HG02840 (cell line): ENCODE measurements around the gene GPR25.
A peak's percentile ranks its signal among the peaks of the same experiment; 100 is the strongest.

Experiments used
- ATAC-seq: cut with Tn5 transposase; IDR thresholded peaks from one replicate; pipeline ENCODE4 v1.9.1; 2021; ENCODE audit warnings: mild to moderate bottlenecking, moderate library complexity, moderate number of reproducible peaks; ENCODE audit not compliant: unreplicated experiment, low FRiP score

GPR25 gene

DNA sequence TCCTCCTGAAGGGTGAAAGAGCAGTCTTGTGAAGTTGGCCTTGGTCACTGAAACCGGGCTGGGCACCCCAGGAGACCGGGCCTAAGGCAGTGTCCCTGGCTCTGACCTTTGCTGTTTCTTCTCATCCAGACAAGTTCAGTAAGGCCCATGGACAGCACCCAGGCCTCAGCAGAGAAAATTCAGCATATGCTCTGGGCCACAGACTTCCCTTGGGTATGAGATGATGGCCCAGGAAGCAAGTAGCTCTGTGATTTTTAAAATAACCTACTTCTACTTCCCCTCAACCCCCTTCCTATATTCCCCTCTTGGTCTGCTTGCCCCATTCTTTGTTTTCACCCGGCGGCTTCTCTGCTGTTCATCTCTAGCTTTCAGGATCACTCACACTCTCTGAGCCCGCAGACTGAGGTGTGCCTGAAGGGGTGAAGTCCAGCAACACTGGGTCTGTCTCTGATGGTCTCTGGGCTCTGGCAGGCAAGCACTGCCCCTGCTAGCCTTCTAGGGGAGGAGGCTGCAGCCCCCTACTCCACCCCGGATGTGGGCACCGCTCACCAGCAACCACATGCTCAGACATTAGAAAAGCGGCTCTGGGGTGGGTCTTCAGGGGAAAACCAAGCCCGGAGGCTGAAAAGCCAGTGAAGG, 2.9 kb upstream of the GPR25 start:
- peak; percentile 56 for ATAC-seq

DNA sequence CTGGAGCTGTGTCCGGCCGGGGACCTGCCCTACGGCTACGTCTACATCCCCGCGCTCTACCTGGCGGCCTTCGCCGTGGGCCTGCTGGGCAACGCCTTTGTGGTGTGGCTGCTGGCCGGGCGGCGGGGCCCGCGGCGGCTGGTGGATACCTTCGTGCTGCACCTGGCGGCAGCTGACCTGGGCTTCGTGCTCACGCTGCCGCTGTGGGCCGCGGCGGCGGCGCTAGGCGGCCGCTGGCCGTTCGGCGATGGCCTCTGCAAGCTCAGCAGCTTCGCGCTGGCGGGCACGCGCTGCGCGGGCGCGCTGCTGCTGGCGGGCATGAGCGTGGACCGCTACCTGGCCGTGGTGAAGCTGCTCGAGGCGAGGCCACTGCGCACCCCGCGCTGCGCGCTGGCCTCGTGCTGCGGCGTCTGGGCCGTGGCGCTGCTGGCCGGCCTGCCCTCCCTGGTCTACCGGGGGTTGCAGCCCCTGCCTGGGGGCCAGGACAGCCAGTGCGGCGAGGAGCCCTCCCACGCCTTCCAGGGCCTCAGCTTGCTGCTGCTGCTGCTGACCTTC, 412 bp downstream of the GPR25 start:
- no peak for ATAC-seq

DNA sequence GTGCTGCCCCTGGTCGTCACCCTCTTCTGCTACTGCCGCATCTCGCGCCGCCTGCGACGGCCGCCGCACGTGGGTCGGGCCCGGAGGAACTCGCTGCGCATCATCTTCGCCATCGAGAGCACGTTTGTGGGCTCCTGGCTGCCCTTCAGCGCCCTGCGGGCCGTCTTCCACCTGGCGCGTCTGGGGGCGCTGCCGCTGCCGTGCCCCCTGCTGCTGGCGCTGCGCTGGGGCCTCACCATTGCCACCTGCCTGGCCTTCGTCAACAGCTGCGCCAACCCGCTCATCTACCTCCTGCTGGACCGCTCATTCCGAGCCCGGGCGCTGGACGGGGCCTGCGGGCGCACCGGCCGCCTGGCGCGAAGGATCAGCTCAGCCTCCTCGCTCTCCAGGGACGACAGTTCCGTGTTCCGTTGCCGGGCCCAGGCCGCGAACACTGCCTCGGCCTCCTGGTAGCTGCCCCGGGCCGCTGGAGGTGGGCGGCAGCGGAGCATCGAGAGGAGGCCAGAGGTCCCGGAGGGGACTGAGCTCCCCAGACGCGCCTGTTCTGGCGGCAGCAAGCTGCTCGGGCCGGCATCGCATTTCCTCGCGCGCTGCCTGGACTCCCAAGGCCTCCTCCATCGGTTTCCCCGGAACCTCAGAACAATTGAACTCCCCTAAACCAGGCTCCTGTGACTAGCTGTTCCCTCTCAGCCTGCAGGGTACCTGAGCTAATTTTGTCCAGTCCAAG, 1.1 kb downstream of the GPR25 start:
- ATAC-seq, result no peak

DNA sequence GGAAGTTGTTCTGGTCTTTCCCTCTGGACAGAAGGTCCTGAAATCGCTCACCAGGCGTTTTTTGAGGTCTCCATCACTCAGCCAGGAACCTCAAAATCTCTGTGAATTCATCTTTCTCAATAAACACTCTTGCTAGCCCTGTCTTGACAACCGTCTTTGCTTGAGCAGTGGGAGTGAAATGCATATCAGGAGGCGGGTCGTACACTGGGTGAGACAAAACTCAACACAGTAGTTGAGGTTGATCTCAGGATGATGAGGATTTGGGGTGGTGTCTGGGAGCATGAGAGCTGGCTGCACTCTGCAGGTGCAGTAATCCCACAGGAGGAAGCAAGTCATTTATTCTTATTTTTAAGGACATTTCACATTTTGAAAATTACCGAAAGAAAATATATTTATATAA, 1.9 kb downstream of the GPR25 start:
- ATAC-seq, result no peak

DNA sequence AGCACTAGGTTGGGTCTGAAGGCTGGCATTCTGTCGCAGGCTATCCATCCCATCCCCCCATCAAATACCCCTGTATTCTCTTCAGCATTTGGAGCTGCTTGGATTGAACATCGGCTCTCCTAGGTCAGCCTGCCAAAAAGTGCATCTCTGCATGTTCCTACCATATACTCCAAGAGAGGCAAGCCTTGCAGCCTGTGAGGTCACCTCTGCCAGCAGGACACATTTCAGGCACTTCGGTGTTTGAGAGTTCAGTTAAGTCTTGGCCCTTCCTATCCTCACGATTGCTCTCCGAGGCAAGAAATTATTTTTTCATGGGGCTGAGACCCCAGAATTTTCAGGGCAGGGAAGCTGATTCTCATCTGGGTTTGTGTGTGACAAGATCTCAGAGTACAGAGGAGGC, 2.6 kb downstream of the GPR25 start:
- ATAC-seq, result no peak

DNA sequence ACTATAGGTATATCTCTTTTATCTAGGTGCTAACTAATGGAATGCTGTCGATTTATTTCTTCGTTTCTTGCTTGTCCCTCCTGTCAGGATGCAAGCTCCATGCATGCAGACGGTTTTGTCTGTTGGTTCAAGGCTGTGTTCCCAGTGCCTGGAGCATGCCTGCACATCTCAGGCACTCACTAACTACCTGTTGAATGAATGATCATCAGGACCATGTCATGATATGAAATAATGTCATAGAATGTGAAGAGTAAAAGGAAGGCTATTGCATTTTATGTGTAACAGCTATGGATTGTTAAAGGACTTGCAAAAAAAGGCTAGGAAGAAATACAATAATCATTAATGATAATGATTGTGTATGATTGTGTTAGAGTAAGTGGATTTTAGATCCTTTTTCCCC, 4.2 kb downstream of the GPR25 start:
- ATAC-seq, result no peak

DNA sequence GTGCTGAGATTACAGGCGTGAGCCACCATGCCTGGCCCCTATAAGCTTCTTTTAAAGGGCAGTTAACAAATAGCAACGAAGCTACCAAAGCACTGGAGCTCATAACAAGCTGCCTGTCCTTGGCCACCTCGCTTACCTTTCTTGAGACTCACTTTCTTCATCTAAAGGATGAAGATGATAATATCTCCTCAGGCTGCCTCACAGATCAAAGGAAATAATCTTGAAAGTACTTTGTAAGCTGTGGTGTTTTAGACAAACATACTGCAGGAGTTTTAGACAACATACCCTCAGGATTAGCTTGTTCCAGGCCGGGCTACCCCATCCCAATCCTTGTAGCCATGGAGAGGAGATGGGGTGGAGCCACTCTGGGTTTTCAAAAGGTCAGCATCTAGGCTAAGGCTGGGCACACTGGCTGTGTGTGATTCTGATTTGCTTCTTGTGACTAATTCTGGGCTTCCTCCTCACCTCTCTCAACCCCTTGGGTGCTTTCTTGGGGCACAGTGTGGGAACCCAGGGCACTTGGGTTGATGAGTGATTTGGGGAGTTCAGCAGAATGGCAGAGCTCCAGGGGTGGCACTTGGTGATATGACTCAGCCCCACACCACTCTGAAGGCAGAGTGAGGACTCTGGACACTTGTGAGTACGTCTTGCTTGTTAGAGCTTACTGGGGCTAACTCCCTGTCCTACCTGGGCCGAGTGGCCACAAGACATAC, 5.2 kb downstream of the GPR25 start:
- ATAC-seq, result no peak

DNA sequence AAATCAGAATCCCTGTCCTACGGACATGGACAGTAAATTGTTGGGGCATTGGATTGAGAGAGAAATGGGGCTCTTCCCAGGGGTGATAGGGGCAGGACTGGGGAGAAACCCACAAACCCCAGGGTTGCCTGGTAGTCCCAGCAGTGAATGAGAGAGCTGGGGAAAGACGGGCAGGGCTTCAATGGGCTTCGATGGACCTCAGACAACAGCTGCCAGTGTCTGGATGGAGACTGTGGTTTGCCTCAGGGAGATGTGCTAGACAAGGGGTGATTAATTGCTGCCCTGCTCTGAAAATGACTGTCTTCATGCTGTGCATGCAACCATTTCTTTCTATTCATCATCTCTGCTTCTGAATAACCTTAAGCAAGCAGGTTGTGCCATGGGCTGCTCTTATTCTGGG, 7.4 kb downstream of the GPR25 start:
- peak; percentile 61 for ATAC-seq

DNA sequence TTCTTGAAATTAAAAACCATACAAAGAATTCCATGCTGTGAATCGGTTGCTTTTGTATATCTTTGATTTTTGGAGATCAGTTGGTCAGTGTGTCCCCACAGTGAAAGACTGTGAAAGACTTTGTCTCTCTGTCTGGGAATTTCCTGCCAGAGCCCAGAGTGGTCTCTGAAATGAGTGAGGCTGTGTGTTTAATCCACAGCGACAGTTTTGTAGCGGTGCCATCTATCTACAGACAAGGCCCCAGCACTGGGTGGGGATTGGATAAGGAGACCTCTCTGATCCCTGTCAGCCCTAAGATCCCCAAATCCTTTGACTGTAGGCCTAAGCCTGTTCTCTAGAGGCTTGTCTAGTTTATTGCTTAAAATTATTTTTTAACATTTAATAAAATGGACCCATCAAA, 10.3 kb downstream of the GPR25 start:
- no peak for ATAC-seq

DNA sequence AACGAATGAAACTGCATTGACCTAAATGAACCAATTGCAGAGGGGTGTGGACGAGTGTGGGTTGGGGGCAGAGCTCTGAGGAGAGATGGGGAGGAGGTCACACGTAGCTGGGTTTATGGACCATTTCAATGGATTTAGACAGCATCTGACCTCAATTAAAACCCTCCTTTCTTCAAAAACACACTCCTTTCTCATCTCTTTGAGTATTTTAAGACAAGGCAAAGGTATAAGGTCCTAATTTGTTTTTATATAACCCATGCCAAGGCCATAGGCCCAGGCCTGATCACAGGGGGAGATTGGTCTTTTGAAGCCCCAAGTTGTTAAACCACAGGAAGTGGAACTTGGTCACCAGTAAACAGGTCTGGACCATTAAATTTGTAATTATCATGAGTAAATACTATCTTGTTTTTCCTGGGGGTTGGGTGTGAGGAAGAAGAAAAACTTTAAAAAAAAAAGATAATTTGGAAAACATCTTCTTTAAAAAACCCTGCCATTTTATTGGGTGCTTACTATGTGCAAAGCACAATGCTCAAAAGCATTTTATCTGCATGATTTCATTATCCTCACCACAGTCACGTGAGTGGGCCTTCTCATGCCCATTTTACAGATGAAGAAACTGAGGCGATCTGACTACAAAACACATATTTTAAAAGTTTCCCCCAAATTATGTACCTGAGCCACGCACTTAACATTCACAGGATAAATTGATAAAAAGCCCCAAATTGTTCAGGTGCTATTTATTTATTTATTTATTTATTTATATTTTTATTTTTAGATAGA, 13.0 kb downstream of the GPR25 start:
- ATAC-seq, result no peak

DNA sequence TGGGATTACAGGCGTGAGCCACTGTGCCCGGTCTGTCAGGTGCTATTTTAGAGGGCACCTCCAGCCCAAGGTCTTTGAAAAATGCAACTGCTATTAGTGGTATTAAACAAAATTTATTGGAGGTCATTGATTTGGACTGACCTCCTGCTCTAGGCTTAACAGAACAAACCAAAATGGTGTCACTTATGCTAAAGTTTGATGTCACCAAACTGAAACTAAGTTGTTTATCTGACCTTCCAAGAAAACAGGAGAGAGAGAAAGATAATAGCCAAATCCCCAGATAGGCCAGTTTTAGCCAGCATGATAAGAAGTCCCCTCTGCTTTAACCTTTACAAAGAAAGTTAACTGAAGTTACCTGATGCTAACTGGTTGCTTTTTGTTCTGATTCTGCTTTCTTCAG, 13.8 kb downstream of the GPR25 start:
- no peak for ATAC-seq

DNA sequence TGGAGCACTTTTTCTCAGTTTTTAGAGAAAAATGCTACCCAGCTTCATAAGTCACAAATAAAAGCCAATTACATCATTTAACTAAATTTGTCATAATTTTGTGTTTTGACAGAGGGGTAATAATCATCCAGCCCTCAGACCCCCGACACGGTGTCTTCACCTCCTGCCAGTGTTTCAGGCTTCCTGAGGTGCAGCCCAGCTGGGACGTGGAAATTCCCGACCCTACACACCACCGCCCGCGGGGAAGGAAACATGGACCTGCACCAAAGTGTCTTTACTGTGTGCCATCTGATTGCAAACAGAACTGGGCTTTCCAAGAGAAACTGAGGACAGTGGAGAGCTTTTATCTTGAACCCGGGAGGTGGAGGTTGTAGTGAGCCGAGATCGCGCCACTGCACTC, 14.3 kb downstream of the GPR25 start:
- ATAC-seq, result no peak

DNA sequence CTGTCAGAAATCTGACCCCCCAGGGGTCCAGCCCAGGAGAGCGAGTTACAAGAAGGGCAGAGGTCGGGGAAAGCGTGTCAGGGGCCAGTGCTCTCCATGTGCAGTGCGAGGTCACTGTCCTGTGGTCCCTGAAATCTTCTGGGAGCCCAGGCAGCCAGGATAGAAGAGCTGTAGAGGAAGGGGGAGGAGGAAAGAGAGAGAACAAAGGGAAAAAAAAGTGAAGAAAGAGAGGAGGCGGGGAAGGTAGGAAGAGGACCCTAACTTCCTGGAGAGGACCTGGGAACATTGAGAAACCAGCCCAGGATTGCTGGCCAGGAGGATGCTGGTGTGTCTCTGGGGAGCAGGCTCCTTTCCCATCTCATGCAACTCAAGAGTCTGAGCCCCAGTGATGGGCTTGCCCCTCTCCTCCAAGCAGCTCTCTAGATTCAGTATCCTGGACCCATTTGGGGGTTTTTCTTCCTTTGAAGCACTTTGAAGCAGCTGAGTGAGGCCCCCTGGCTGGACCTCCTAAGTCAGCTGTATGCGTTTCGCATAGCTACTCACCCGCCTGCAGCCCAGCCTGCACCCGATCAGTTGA, 15.1 kb downstream of the GPR25 start:
- ATAC-seq, result no peak

DNA sequence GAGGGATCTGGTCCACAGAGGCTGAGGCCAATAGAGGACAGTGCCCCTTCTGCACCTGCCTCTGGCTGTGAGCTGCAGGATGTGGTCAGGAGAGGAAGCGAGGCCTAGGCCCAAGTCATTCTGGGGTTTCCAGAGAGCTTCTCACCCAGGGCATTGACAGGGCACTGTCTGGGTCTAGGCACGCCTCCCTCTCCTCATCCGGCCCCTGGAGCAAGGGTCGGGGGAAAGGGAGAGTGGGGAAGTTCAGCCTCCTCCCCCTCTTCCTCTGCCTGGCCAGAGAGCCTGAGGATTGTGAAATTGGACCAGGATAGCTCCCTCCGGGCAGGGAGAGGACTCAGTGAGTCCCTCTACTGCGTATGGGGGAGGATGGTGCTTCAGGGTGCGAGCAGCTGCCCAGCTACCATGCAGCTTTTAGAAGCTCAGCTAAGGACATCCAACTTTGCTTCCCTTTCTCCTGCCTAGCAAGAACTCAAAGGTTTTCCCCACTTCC, 15.6 kb downstream of the GPR25 start:
- ATAC-seq, result peak; percentile 91

DNA sequence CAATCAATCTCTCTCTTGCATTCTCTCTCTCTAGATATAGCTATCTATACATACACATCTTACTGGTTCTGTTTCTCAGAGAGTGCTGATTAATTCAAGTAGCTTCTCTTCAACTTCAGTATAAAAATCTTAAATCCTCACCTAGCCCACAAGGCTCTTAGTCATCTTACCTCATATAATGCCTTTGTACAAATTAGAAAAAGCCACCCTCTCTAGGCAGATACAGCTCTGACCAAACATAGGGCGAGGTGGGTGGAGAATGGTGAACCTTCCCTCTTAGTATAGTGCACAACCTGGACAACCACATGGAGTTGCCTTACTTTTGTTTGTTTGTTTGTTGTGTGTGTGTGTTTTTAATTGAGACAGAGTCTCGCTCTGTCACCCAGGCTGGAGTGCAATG, 16.8 kb downstream of the GPR25 start:
- no peak for ATAC-seq

DNA sequence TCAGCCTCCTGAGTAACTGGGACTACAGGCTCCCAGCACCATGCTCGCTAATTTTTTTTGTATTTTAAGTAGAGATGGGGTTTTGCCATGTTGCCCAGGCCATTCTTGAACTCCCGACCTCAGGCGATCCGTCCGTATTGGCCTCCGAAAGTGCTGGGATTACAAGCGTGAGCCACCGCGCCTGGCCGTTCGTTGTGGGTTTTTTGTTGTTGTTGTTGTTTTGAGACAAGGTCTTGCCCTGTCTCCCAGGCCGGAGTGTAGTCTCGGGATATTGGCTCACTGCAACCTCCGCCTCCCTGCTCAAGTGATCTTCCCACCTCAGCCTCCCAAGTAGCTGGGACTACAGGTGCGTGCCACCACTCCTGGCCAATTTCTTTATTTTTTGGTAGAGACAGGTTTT, 17.2 kb downstream of the GPR25 start:
- ATAC-seq, result no peak

DNA sequence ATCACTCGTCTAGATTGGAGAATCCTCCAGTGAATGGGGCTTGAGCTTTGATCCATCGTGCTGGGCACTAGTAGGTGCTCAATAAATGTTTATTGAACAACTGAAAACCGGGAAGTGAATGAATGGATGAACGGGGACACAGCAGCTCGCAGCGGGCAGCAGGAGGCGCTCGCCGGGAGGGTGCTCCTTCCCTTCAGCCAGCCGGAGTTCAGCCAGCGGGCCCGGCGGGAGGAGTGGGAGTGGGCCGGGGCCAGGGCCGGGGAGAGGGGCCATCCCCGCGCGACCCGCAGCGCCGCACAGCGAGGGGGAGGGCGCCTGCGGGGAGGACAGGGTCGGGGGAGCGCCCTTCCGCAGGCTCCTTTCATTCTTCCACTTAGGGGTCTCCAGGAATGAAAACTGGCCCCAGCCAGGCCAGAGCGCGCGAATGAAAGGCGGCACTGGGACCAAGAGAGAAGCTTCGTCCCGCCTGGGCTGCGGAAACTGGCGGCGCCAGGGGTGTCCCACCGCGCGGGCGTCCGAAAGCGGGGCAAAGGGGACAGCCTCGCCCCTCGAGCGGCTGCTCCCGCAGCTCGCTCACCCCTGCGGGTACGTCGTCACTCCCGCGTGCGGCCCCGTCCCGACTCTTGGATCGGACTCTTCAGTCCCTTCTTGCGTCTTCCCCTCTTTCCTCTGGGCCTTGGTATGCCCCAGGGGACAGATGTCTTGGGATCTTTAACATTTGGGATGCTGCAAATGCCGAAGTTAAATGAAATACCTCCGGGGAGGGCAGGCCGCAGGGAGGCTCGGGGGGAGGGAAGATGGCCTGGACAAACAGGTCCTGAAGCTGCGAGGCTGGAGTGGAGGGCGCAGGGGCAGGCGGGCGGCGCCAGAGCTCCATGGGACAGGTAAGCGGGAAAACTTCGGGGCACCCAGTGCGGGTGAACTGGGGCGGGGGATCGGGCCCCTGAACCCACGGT, 18.3 kb downstream of the GPR25 start:
- no peak for ATAC-seq

DNA sequence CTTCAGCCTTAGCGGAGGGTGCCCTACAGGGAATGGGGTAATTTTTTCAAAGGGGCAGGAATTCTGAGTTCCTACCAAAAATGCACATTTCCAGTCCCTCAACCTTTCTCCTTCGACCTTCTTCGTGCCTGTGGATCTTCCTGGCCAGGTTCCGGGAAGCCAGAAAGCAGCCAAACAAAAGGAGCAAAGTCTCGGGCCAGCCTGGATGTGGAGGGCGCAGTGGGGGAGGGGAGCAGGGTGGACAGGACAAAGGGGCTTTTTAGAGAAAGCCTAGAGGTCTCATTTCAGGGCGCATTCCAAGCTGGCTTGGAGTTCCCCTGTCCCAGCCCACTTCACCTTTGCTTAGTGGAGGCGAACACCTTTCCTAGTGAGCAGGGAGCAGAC, 19.0 kb downstream of the GPR25 start:
- ATAC-seq, result no peak

DNA sequence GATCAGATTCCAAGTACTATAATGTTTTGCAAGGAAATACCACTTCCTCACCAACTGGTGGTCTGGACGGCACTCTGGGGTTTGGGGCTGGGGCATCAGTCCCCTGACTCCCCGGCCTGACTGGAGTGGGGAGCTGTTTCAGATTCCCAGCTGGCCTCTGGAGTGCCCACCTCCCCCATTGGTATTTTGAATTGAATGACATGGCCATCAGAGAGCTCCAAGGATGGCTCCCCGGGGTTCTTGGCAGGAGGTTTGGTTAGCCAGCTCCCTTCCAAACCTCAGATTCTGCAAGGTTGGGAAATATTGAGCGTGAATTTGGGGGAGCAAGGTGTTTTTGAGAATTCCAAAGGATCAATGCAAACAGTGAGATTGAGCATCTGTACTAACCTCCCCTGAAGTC, 19.8 kb downstream of the GPR25 start:
- no peak for ATAC-seq
